Spleen (tissue), 11 donors: ENCODE data around the gene CCDC192. TPM values are rescaled to one million over a fixed set of nuclear protein-coding genes. Genes with fewer than 3 reads are reported as not detected.
A peak's percentile ranks its signal among the peaks of the same experiment; 100 is the strongest.

ENCODE experiments used
- DNase-seq: peaks from one replicate; pipeline ENCODE4 v3.0.0-alpha.2; 2020
- H3K27ac ChIP-seq, 8 donors: fragments of 200-600 bp; sonication (generic) in 7 of 8; 1 replicate in 4 of 8; 2 replicates in 4 of 8; pipeline versions ENCODE4 v1.5.0 to v1.8.0; 2016 to 2021; ENCODE audit warnings: inconsistent platforms in 4 of 8, mild to moderate bottlenecking in 4 of 8, moderate library complexity in 1 of 8
- H3K27me3 ChIP-seq, 7 donors: fragments of 200-600 bp; sonication (generic) in 6 of 7; replicated peaks in 1 of 7; 1 replicate in 4 of 7; 2 replicates in 3 of 7; pipeline versions ENCODE4 v1.5.0 to v1.8.0; 2016 to 2021; ENCODE audit warnings: inconsistent platforms in 3 of 7, mild to moderate bottlenecking in 1 of 7
- H3K36me3 ChIP-seq, 6 donors: fragments of 200-600 bp; sonication (generic) in 5 of 6; 1 replicate in 4 of 6; 2 replicates in 2 of 6; pipeline versions ENCODE4 v1.5.0 to v1.8.0; 2016 to 2021; ENCODE audit warnings: inconsistent platforms in 2 of 6
- H3K4me1 ChIP-seq, 6 donors: fragments of 200-600 bp; sonication (generic) in 5 of 6; 1 replicate in 3 of 6; 2 replicates in 3 of 6; pipeline versions ENCODE4 v1.5.0 to v1.8.0; 2016 to 2021; ENCODE audit warnings: inconsistent platforms in 3 of 6
- H3K4me3 ChIP-seq, 8 donors: fragments of 200-600 bp; sonication (generic) in 7 of 8; 1 replicate in 4 of 8; 2 replicates in 4 of 8; pipeline versions ENCODE4 v1.5.0 to v1.8.0; 2016 to 2021; ENCODE audit warnings: inconsistent platforms in 4 of 8, mild to moderate bottlenecking in 4 of 8, moderate library complexity in 2 of 8
- H3K9me3 ChIP-seq, 8 donors: fragments of 200-600 bp; sonication (generic) in 7 of 8; 1 replicate in 4 of 8; 2 replicates in 4 of 8; pipeline versions ENCODE4 v1.5.0 to v1.8.0; 2016 to 2021; ENCODE audit warnings: inconsistent platforms in 4 of 8
- POLR2A ChIP-seq, 3 donors: fragments of 450-650 bp; IDR thresholded peaks; one replicate each; pipeline ENCODE4 v1.5.1; 2017; ENCODE audit warnings: antibody characterized with exemption in 3 of 3, mild to moderate bottlenecking in 1 of 3
- POLR2AphosphoS5 ChIP-seq, 3 donors: sonication (generic); formaldehyde crosslinking; IDR thresholded peaks; one replicate each; pipeline ENCODE4 v1.5.1; 2017; ENCODE audit warnings: antibody characterized with exemption in 3 of 3
- WGBS, 5 donors: extraction: QIAGEN DNeasy Blood & Tissue Kit in 3 of 5; methylation state at CpG; one replicate each; pipeline versions ENCODE4 v1.1.5 to v1.1.7; 2013 to 2018; 5-methylcytosine and 5-hydroxymethylcytosine counted together
- intact Hi-C: fragments of 100-400 bp; cut with DNase I; formaldehyde crosslinking; loops from one replicate; pipeline ENCODE4 v1.15.0; 2023; ENCODE audit warnings: low total_unique reads
- polyA plus RNA-seq, 3 donors: library from polyadenylated mRNA; stranded (reverse); fragments of 200-250 nt; gene quantifications; one replicate each; pipeline ENCODE4 v1.2.1, GENCODE V29; 2013
- total RNA-seq, 7 donors: library from RNA; depleted of rRNA in 3 of 7; stranded (reverse); fragments of >200 nt in 3 of 7; fragmentation: NEBNext Ultra II Directional in 4 of 7; extraction: Animal tissue kit (Norgen Biotek cat#: 25700) in 4 of 7; gene quantifications; one replicate each; pipeline versions ENCODE4 v1.1.0 to v1.2.1, GENCODE V29; 2016 to 2021
- TF ChIP-seq, protein P1 (sequence below), 11 experiments: fragments of 200-600 bp in 7 of 11; fragments of 450-650 bp in 4 of 11; sonication (generic) in 4 of 11; IDR thresholded peaks in 8 of 11; conservative IDR thresholded peaks in 3 of 11; 1 replicate in 7 of 11; 2 replicates in 4 of 11; pipeline versions ENCODE4 v1.4.0 to v1.8.0; 2016 to 2021; ENCODE audit warnings: antibody characterized with exemption in 11 of 11, inconsistent platforms in 4 of 11, mild to moderate bottlenecking in 1 of 11
- donor health status: healthy with polysubstance abuse.
- donor health status: DM: no; HTN: no; CAD: no; lungs with moderate emphysema.
- donor health status: DM: no; HTN: no; CAD: no.
- donor health status: Bipolar disorder and iron deficiency.
- donor health status: healthy.
- donor health status: DM: no; HTN: no; CAD: no.
- donor health status: DM: yes; HTN: yes; CAD: no.

The CCDC192 gene
- total and polyA plus RNA-seq, 10 donors, result not detected

DNA sequence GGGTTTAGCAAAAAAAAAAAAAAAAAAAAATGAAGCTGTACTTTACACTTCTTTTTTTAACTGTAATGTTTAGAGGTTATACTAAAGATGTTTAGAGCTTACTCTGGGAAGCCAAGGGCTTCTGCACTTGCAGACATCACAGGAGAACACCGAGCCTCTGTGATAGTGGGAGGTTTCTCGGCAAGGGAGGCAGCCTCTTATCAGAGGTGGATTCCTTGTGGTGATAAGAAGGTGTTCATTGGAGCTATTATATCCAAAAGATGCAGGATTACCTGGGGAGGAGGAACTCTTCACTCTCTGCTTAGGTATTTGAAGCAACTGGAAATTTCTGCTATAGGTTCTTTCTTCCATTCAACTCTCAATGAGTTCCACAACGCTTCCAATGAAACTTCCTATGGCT, 209.2 kb downstream of the CCDC192 start:
- H3K27ac ChIP-seq, result no peak overlapping the region
- H3K4me3 ChIP-seq, result no peak overlapping the region
- TF ChIP-seq POLR2A (IDR thresholded peaks at IDR 0.05) (no peak), POLR2AphosphoS5 (IDR thresholded peaks at IDR 0.05) (no peak)
- TF ChIP-seq, protein P1, sequence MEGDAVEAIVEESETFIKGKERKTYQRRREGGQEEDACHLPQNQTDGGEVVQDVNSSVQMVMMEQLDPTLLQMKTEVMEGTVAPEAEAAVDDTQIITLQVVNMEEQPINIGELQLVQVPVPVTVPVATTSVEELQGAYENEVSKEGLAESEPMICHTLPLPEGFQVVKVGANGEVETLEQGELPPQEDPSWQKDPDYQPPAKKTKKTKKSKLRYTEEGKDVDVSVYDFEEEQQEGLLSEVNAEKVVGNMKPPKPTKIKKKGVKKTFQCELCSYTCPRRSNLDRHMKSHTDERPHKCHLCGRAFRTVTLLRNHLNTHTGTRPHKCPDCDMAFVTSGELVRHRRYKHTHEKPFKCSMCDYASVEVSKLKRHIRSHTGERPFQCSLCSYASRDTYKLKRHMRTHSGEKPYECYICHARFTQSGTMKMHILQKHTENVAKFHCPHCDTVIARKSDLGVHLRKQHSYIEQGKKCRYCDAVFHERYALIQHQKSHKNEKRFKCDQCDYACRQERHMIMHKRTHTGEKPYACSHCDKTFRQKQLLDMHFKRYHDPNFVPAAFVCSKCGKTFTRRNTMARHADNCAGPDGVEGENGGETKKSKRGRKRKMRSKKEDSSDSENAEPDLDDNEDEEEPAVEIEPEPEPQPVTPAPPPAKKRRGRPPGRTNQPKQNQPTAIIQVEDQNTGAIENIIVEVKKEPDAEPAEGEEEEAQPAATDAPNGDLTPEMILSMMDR (IDR thresholded peaks at IDR 0.05 in 8 of 11, conservative IDR thresholded peaks at IDR 0.05 in 3 of 11), result no peak
- no peaks in the 10 kb centered on the region for H3K27me3 ChIP-seq
- WGBS, 5 donors, result 86 to 97% (median 95%) methylated on average over 3 of the region's 3 CpGs
- H3K36me3 ChIP-seq, result no peaks in the 10 kb centered on the region
- DNase-seq, result no peak
- peaks cover 0 to 8% (median 0%) of the 10 kb centered on the region in 6 donors for H3K4me1 ChIP-seq
- intact Hi-C loops, result no loop called here
- no peaks in the 10 kb centered on the region for H3K9me3 ChIP-seq

DNA sequence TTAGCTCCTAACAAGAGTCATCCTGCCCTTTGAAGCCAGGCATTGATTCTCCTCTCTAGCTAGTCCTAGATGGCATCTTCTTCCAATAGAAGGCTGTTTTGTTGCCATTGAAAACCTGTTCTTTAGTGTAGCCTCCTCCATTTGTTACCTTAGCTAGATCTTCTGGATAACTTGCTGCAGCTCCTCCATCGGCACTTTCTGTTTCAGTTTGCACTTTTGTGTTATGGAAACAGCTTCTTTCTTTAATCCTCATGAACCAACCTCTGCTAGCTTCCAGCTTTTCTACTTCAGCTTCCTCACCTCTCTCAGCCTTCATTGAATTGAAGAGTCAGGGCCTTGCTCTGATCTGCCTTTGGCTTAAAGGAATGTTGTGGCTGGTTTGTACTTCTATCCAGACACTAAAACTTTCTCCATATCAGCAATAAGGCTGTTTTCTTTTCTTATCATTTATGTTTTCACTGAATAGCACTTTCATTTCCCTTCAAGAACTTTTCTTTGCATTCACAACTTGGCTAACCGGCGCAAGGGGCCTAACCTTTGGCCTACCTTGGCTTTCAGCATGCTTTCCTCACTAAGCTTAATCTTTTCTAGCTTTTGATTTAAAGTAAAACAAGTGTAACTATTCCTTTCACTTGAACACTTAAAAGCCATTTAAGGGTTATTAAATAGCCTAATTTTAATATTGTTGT, 213.8 kb downstream of the CCDC192 start:
- WGBS, 5 donors, result 48 to 76% (median 61%) methylated on average over 3 of the region's 3 CpGs
- intact Hi-C loops, result no loop called here

DNA sequence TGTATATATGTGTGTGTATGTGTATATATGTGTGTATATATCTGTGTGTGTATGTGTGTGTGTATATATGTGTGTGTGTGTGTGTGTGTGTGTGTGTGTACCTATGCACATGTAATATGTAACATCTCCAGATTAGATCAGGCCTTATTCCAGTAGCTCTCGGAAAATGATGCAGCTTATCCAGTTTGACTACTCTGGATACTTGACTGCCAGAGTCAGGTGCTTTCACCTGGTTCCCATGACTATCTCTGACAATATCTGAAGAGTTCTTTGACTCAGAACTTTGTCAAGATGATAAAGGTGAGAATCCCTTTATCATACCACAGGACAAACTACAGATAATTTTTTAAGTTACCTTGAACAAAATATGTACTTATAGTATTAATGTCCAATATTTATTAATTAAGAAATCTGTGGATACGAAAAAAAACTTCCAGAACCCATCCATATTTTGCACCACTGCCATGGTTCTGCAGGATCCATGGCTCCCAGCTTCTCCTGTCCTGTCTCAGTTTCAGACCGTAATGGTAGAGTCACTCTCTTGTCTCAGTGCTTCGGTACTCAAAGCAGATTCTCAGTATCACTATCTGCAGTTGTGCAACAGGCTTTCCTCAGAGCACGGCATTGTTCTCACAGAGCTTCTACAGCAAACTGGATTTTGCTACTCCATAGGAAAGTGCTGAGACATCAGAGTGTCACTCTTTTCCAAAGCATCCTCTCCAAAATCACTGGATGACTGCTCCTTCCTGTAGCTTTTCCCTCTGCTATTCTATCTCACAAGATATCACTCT, 216.0 kb downstream of the CCDC192 start:
- Histone ChIP-seq H3K27ac (no peak overlapping the region), H3K27me3 (no peaks in the 10 kb centered on the region), H3K4me3 (no peak overlapping the region), H3K4me1 (peaks cover 0 to 10% (median 0%) of the 10 kb centered on the region in 6 donors), H3K36me3 (no peaks in the 10 kb centered on the region), H3K9me3 (no peaks in the 10 kb centered on the region)
- 82 to 90% (median 86%) methylated on average over 5 of the region's 5 CpGs for WGBS, 5 donors
- no peak for DNase-seq
- no peak for TF ChIP-seq POLR2A (IDR thresholded peaks at IDR 0.05)
- TF ChIP-seq POLR2AphosphoS5 (IDR thresholded peaks at IDR 0.05), result no peak
- intact Hi-C loops, result no loop called here

More for the DNA sequence above, 213.8 kb downstream of the CCDC192 start:
- Histone ChIP-seq H3K27me3 (no peaks in the 10 kb centered on the region), H3K36me3 (no peaks in the 10 kb centered on the region), H3K27ac (peak overlapping the region in 1 of 8 donors; percentile 40), H3K9me3 (no peaks in the 10 kb centered on the region), H3K4me3 (no peak overlapping the region), H3K4me1 (peaks cover 0 to 10% (median 0%) of the 10 kb centered on the region in 6 donors)
- no peak for DNase-seq
- TF ChIP-seq POLR2A (IDR thresholded peaks at IDR 0.05) (no peak), POLR2AphosphoS5 (IDR thresholded peaks at IDR 0.05) (no peak)
- TF ChIP-seq, protein P1 (IDR thresholded peaks at IDR 0.05 in 8 of 11, conservative IDR thresholded peaks at IDR 0.05 in 3 of 11), result no peak

DNA sequence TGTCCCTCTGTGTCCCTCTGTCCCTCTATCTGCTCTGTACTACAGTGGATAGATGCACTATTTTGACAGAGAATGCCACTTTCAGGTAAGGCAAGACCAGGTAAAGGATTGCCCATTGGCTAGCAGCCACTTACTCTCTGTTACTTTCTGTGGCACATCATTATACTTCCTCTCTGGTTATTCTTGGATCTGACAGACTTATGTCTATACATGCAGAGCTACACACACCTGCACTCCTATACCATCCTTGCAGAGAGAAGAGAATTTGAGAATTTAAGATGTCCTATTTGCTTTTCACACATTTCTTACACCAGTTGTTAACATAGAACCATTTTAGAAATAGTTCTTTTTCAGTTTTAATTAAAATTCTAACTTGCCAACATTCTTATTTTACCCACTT, 216.6 kb downstream of the CCDC192 start:
- no peak for TF ChIP-seq POLR2AphosphoS5 (IDR thresholded peaks at IDR 0.05)
- TF ChIP-seq, protein P1 (IDR thresholded peaks at IDR 0.05 in 8 of 11, conservative IDR thresholded peaks at IDR 0.05 in 3 of 11), result no peak
- no peak for TF ChIP-seq POLR2A (IDR thresholded peaks at IDR 0.05)
- Histone ChIP-seq H3K27me3 (no peaks in the 10 kb centered on the region), H3K4me3 (no peak overlapping the region), H3K36me3 (no peaks in the 10 kb centered on the region), H3K27ac (no peak overlapping the region), H3K4me1 (peaks cover 0 to 10% (median 0%) of the 10 kb centered on the region in 6 donors), H3K9me3 (no peaks in the 10 kb centered on the region)
- intact Hi-C loops, result no loop called here
- DNase-seq, result no peak
